ENCODE data around the gene GJA1. TPM values are rescaled to one million over a fixed set of nuclear protein-coding genes. Genes with fewer than 3 reads are reported as not detected.

The GJA1 gene
- total RNA-seq, 1 donor from 2014 or later: 299 TPM

DNA sequence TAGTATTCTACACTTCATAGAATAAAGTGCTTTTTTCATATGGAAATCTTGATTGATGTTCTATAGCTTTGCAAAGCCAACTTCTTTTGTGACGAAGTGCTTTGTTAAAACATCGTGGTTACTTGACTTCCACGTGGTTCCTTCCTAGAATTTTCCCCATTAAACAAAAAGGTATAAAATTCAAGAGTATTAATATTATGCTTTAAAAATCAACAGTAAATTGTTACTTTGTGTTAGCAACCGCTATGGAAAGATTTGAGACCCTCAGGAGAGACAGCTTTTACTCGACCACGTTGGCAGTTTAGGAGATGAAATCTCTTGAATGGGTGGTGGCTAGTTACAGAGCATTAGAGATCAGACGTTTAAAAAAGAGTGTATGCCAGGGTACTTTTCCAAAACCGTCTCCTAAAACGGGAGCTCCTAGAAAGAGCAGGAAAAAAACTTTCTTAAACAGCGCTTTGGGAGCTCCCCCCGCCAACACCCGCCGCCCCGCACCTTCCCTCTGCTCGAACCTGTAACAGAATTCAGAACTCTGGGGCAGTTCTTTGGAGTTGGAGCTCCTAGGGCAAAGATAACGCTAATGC is 920 bp downstream of the GJA1 start:
- TF ChIP-seq, protein P1, sequence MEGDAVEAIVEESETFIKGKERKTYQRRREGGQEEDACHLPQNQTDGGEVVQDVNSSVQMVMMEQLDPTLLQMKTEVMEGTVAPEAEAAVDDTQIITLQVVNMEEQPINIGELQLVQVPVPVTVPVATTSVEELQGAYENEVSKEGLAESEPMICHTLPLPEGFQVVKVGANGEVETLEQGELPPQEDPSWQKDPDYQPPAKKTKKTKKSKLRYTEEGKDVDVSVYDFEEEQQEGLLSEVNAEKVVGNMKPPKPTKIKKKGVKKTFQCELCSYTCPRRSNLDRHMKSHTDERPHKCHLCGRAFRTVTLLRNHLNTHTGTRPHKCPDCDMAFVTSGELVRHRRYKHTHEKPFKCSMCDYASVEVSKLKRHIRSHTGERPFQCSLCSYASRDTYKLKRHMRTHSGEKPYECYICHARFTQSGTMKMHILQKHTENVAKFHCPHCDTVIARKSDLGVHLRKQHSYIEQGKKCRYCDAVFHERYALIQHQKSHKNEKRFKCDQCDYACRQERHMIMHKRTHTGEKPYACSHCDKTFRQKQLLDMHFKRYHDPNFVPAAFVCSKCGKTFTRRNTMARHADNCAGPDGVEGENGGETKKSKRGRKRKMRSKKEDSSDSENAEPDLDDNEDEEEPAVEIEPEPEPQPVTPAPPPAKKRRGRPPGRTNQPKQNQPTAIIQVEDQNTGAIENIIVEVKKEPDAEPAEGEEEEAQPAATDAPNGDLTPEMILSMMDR (IDR thresholded peaks at IDR 0.05; ENCODE audit: insufficient read depth, low read length, poor library complexity, severe bottlenecking): no peak
- Histone ChIP-seq H3K27me3 (ENCODE audit: control insufficient read depth, insufficient read depth, low read length) (no peaks in the 10 kb centered on the region), H3K4me3 (ENCODE audit: low read depth, low read length) (peak overlapping the region; percentile 71), H3K36me3 (ENCODE audit: control insufficient read depth, insufficient read depth, low read length) (no peaks in the 10 kb centered on the region)
- DNase-seq (ENCODE audit: low read depth): no peak

- peak overlapping the region; percentile 71 for H3K4me3 ChIP-seq (ENCODE audit: low read depth, low read length)
- H3K36me3 ChIP-seq (ENCODE audit: control insufficient read depth, insufficient read depth, low read length): no peaks in the 10 kb centered on the region
- TF ChIP-seq, protein P1 (IDR thresholded peaks at IDR 0.05; ENCODE audit: insufficient read depth, low read length, poor library complexity, severe bottlenecking): no peak
- DNase-seq (ENCODE audit: low read depth): no peak
- no peaks in the 10 kb centered on the region for H3K27me3 ChIP-seq (ENCODE audit: control insufficient read depth, insufficient read depth, low read length)
Observed at GRCh38 chr6:121436960-121437850, 1.8 kb downstream of the GJA1 start.

GRCh38 chr6:121437851-121438651 is 2.6 kb downstream of the GJA1 start:
- Histone ChIP-seq H3K4me3 (ENCODE audit: low read depth, low read length) (peak overlapping the region; percentile 71), H3K27me3 (ENCODE audit: control insufficient read depth, insufficient read depth, low read length) (no peaks in the 10 kb centered on the region), H3K36me3 (ENCODE audit: control insufficient read depth, insufficient read depth, low read length) (no peaks in the 10 kb centered on the region)
- TF ChIP-seq, protein P1 (IDR thresholded peaks at IDR 0.05; ENCODE audit: insufficient read depth, low read length, poor library complexity, severe bottlenecking): no peak
- no peak for DNase-seq (ENCODE audit: low read depth)

DNA sequence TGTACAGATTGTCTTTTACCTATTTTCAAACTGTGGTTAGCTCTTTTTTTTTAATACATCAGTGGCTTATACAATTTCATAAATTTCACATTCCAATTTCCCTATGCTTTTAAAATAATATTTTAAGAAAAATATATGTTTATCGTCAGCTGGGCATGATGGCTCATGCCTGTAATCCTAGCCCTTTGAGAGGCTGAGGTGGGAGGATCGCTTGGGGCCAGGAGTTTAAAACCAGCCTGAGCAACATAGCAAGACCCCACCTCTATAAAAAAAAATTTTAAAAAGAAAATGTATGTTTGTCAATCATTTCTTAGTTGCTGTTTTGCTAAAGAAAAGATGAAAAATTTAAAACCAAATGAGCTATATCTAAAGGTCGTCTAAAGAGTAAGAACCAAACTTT is 3.4 kb downstream of the GJA1 start:
- TF ChIP-seq, protein P1 (IDR thresholded peaks at IDR 0.05; ENCODE audit: insufficient read depth, low read length, poor library complexity, severe bottlenecking): no peak
- H3K4me3 ChIP-seq (ENCODE audit: low read depth, low read length): no peak overlapping the region
- no peaks in the 10 kb centered on the region for H3K36me3 ChIP-seq (ENCODE audit: control insufficient read depth, insufficient read depth, low read length)
- H3K27me3 ChIP-seq (ENCODE audit: control insufficient read depth, insufficient read depth, low read length): no peaks in the 10 kb centered on the region
- DNase-seq (ENCODE audit: low read depth): no peak

GRCh38 chr6:121439475-121439874 is 4.0 kb downstream of the GJA1 start:
- H3K4me3 ChIP-seq (ENCODE audit: low read depth, low read length): peak overlapping the region; percentile 2
- no peaks in the 10 kb centered on the region for H3K36me3 ChIP-seq (ENCODE audit: control insufficient read depth, insufficient read depth, low read length)
- TF ChIP-seq, protein P1 (IDR thresholded peaks at IDR 0.05; ENCODE audit: insufficient read depth, low read length, poor library complexity, severe bottlenecking): no peak
- H3K27me3 ChIP-seq (ENCODE audit: control insufficient read depth, insufficient read depth, low read length): no peaks in the 10 kb centered on the region
- no peak for DNase-seq (ENCODE audit: low read depth)

Measured in kidney epithelial cell (primary cell).